GM23338 (cell line): ENCODE data around the gene GNA12.

Source experiments
- CREB1 ChIP-seq: fragments of 250-450 bp; sonication (Bioruptor Pico); IDR thresholded peaks from 2 replicates; pipeline ENCODE4 v1.5.0; 2020; ENCODE audit warnings: low read depth, mild to moderate bottlenecking, moderate library complexity
- POLR2AphosphoS5 ChIP-seq: IDR thresholded peaks from 2 replicates; pipeline ENCODE4 v1.6.1; 2016; ENCODE audit warnings: antibody characterized with exemption, low read depth
- REST ChIP-seq: IDR thresholded peaks from one replicate; pipeline ENCODE4 v1.6.1; 2018; ENCODE audit warnings: antibody characterized with exemption; ENCODE audit not compliant: unreplicated experiment
- TF ChIP-seq, protein P1 (sequence below), 2 experiments: fragments of 200-600 bp in 1 of 2; sonication (generic) in 1 of 2; conservative IDR thresholded peaks; 2 replicates each; pipeline versions ENCODE4 v1.5.1 to v1.6.1; 2016 to 2017; ENCODE audit warnings: antibody characterized with exemption in 2 of 2, low read depth in 2 of 2, mild to moderate bottlenecking in 2 of 2, moderate library complexity in 1 of 2

GRCh38 chr7:2804227-2804763 lies 39.8 kb downstream of the GNA12 start:
- TF ChIP-seq, protein P1, sequence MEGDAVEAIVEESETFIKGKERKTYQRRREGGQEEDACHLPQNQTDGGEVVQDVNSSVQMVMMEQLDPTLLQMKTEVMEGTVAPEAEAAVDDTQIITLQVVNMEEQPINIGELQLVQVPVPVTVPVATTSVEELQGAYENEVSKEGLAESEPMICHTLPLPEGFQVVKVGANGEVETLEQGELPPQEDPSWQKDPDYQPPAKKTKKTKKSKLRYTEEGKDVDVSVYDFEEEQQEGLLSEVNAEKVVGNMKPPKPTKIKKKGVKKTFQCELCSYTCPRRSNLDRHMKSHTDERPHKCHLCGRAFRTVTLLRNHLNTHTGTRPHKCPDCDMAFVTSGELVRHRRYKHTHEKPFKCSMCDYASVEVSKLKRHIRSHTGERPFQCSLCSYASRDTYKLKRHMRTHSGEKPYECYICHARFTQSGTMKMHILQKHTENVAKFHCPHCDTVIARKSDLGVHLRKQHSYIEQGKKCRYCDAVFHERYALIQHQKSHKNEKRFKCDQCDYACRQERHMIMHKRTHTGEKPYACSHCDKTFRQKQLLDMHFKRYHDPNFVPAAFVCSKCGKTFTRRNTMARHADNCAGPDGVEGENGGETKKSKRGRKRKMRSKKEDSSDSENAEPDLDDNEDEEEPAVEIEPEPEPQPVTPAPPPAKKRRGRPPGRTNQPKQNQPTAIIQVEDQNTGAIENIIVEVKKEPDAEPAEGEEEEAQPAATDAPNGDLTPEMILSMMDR (conservative IDR thresholded peaks at IDR 0.05; ENCODE audit: low read depth in 2 of 2), result peak; percentile 22 to 28; a peak in 1 of 4 replicates
- no peak for TF ChIP-seq POLR2AphosphoS5
- TF ChIP-seq CREB1 (CRISPR knock-in tag), result no peak
- TF ChIP-seq REST, result no peak
